A375 (cell line): ENCODE results near the gene NMUR1. TPM values are rescaled to one million over a fixed set of nuclear protein-coding genes. Genes with fewer than 3 reads are reported as not detected.

Experiments used
- small RNA-seq: library from RNA; depleted of rRNA; stranded (forward); fragments of <200 nt; gene quantifications from one replicate; pipeline ENCODE3, GENCODE V24; 2014
- total RNA-seq: library from RNA; depleted of rRNA; stranded (reverse); fragments of >200 nt; shearing (Covaris generic); gene quantifications from 2 replicates; pipeline ENCODE4 v1.2.3, GENCODE V29; 2014; rRNA removed

NMUR1 gene, protein sequence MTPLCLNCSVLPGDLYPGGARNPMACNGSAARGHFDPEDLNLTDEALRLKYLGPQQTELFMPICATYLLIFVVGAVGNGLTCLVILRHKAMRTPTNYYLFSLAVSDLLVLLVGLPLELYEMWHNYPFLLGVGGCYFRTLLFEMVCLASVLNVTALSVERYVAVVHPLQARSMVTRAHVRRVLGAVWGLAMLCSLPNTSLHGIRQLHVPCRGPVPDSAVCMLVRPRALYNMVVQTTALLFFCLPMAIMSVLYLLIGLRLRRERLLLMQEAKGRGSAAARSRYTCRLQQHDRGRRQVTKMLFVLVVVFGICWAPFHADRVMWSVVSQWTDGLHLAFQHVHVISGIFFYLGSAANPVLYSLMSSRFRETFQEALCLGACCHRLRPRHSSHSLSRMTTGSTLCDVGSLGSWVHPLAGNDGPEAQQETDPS
- total RNA-seq: not detected in 2 replicates

DNA sequence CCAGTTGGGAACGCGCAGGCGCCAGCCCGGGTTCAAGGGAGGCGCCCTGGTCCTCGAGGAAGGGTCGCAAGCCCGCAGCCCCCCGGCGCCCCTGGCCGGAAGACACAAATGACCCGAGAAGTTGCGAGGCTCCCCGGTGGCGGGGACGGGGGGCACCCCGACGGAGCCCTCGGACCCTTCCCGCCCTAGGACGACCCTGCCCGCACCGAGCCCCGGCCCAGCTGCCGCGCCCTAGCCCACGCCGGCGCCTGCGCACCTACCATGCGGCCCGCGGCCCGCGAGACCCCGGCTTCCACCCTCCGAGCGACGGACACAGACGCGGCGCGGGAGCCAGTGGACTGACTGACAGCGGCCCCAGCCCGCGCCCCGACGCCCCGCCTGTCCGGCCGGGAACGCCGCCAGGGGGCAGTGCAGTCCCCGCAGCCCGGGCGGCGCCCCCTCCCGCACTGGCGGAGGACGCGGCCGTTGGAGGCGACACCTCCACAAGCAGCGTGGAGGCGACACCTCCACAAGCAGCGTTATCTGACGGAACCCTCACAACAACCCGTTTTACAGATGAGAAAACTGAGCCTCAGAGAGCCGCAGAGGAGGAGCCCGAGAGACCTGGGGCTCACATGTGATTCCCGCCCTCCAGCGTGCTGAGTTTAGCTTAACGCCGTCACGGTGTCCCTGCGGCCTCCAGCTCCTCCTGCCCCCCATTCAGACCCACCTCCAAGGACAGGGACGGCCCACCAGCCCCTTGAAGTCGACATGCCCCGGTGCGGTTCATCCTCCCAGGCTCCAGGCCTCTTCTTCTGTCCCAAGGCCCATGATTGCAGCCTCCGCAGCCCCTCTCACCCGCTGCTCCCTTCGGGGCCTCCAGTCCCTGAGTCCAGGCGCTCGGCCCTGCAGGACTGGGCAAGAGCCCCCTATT lies at the start of gene NMUR1:
Gene NMUR1 (minus strand): TSS at position 347 of the 913 bp plus-strand sequence. CDS start 84 bp downstream, at position 263.

Small RNA genes within 50 kb of the gene (small RNA-seq; reads per million reads assigned to genes)
- 0.33 reads per million for gene RNU2-22P

Other genes with a start within 250 kb of the NMUR1 start
- gene B3GNT7, start 134.7 kb downstream of the NMUR1 start, total RNA-seq: 47.2 and 52.3 TPM in 2 replicates
- gene NCL, start 66.0 kb downstream of the NMUR1 start, total RNA-seq: 364 and 366 TPM in 2 replicates
- not detected in 2 replicates for gene TEX44, start 62.4 kb upstream of the NMUR1 start, total RNA-seq
- gene PTMA, start 178.1 kb upstream of the NMUR1 start, total RNA-seq: 809 and 833 TPM in 2 replicates